LHCN-M2 (cell line): ENCODE data around the gene IL1RL2. TPM values are rescaled to one million over a fixed set of nuclear protein-coding genes. Genes with fewer than 3 reads are reported as not detected.

Experiments used
- DNase-seq: peaks from one replicate; pipeline ENCODE4 v3.0.0-alpha.2; 2012; ENCODE audit warnings: low read depth
- polyA plus RNA-seq: library from polyadenylated mRNA; unstranded; fragments of >200 nt; gene quantifications from one replicate; pipeline ENCODE4 v1.2.1, GENCODE V29; 2012; ENCODE audit warnings: missing spikeins
- total RNA-seq: library from RNA; depleted of rRNA; stranded (reverse); fragments of >200 nt; gene quantifications from 2 replicates; pipeline ENCODE4 v1.2.3, GENCODE V29; 2014; rRNA removed

The IL1RL2 gene
- 0.57 and 1.2 TPM in 2 replicates for total RNA-seq
- 0.23 TPM for polyA plus RNA-seq

DNA sequence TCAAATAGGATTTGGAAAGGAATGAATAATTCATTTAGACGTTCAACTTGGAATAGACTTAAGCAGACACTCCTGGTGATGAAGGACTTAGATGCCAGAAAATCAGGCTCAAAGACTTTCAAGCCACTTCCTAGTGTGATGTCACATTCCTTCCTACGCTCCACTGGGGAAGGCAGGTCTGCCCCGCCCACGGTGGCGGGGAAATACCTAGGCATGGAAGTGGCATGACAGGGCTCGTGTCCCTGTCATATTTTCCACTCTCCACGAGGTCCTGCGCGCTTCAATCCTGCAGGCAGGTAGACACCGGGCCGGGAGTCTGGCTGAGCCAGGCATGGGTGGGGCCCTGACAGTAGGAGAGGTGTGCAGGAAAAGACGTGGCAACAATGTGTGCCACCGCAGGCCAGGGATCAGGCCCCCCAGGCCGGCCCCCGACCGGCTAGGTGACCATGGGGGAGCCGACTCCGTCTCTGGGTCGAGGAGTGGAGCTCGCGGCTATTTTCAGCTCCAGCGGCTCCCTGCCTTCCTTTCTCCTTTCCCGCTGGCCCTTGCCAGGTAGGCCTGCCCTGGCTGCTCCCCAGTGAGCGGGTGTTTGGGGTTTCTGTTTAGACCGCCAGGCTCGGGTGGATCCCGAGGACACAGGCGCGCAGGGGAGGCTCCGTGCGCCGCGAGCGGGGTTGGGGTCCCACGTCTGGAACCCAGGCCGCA lies at the start of gene IL1RL2:
Gene IL1RL2 (plus strand): TSS at position 233 of the 705 bp plus-strand sequence. CDS start 845 bp downstream, outside the sequence.
- DNase-seq = no peak

DNA sequence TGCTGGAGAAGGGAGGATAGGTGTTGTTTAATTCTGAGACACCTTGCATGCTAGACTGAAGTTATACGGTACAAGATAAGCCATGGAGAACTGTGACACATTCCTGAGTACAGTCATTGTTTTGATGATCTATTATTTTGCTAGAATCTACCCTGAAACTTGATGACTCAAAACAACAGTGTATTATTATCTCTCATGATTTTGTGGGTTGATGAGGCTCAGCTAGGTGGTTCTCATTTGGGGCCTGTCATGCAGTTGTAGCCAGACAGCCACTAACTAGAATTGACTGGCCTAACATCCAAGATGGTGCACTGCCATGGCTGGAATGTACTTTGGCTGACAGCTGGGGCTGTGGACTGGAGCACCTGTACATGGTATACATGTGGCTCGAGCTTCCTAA lies 49.7 kb upstream of the IL1RL2 start:
- no peak for DNase-seq

DNA sequence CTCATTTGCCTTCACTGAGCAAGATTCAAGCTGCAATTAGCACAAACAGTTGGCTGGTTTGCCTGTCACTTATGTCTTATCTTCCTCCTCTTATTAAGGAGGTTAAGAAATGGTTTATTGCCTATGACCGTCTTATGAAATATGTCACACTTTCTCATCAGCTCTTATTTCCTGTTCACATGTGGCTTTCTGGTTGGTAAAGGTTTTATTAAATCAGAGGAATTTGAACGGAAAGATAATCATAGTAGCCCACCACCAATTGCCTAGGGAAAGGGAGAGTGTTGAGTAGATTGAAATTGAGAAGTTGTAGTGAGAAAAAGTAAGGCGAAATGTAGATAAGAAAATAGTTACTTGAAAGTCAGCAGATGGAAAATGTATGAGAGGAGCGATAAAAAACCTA lies 48.5 kb upstream of the IL1RL2 start:
- no peak for DNase-seq

DNA sequence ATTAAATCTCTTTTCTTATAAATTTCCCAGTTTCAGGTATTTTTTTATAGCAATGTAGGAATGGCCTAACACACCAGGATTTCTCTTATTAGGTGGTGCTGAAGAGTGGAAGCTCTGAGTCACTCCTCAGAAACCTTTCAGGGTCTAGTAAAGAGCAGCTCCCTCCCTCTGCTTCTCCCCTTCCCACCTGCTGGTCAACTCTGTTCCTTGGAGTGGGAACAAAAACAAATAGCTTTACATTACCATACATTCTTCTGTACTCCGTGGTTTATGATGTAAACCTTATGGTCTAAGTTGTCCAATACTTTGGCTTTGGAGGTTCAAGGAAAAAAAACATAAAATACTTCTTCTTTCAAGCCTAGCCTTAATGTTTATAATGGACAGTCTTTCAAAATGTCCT lies 47.0 kb upstream of the IL1RL2 start:
- no peak for DNase-seq

DNA sequence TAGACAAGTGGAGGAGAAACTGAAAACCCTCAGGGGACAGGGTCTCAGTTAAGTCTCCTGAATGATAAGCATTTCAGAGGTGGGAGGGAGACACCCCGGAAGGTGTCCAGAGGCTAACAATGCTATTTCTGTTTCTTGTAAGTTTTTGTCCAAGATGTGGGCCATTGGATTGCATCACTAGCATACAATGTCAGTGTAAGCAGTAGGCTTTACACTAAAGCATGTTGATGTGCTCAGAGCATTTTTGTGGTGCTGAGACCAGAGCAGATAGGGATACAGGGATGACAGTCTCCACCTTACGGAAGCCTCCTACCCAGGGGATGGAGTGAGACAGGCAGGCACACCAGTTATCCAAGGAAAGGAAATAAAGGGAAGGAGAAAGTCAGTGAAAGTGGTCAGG lies 46.4 kb upstream of the IL1RL2 start:
- DNase-seq = no peak

DNA sequence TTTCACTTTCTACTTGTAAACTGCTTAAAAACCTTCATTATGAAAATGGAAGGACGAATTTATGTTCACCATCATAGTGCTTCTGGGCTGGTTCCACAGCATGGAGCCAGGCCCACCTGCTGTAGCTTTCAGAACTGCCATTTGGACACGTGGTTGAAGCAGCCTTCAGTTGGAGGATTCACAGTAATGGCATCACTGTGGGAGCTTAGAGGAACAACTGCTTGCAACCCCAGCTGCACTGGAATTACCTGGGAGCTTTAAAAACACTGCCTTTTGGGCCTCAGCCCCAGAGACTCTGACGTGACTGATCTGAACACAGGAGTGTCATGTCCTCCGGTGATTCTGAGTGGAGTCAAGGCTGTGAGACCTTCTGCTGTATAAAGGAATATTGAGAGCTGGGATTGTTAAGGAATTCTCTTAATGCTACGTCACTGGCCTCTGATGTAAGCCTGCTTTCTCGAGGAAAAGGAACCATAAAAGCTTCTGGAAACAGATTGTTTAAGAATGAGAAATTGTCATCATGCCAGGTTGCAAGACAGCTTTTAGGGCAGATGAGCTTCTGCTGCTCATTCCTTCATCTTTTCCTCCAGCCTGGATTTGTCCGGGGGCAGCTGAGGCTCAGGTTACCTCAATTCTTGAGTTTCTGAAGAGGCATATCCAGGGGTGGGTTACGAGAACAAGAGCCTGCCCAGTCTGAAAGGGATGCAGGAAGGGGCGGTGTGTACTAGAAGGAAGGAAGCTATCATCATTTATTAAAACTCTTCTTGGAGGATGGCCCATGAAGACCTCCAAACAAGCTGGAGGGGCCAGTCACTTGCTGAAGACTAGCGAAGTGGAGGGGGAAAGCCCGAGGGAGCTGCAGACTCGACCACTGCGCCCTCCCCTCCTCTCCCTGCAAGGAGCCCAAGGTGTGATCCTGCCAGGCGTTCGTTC lies 45.5 kb upstream of the IL1RL2 start:
- DNase-seq = peak; percentile 68

DNA sequence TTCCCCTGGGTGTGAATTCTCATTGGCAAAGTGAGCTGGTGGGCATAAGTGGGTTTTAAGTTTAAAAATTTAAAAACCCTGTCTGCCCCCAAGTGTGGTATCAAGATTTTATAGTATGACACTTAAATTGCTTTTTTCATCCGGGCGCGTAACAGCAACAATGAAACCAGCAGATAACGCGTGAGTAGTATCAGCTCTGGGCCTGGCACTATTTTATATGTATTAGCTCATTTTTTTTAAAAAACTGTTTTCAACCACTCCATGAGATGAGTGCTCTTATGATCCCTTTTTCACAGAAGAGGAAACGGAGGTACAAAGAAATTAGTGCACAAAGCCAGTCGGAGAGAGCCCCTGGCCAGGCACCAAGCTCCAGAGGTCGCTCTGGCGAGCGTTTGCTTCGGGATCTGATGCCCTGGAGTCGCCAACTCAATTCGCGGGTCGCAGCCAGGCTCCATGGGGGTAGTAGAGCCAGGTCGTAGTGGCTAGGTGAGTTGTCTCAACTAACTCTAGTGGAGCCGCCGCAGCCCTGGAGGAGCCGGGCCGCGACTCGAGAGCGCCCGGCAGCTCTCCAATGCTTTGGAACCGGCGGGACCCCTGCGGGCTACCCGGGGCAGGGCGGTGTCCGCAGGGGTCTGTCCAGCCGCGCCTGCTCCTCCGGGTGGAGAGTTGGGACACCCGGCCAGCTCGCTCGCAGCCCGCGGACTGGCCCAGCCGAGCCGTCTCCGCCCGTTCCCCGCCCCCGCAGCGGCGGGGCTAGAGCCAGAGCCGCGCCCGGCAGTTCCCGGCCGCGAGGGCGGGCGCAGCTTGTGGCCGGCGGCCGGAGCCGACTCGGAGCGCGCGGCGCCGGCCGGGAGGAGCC lies 44.6 kb upstream of the IL1RL2 start, which contains the start of gene IL1R1:
Gene IL1R1 (plus strand): TSS at position 777 of the 859 bp plus-strand sequence. CDS start 14,979 bp downstream, outside the sequence.
- peak; percentile 70 for DNase-seq

DNA sequence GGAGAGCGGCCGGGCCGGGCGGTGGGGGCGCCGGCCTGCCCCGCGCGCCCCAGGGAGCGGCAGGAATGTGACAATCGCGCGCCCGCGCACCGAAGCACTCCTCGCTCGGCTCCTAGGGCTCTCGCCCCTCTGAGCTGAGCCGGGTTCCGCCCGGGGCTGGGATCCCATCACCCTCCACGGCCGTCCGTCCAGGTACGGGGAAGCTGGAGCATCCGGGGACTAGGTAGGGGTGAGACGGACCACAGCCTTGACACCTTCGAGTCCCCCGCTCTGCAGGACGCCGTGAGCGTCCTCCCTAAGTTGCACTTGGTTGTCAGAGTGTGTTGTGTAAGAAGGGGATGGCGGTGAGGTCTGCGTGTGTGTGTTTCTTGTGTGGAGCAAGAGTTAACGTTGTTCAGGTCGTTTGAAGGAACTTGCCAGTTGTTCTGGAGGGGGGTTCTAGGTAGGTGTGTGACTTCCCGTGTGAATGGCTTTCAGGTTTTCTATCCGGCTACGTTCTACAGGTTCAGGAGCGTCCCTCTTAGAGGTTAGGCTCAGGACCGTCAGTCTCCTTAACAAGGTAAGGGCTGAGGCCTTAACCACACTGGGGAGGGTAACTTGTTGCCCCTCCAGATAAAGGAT lies 43.9 kb upstream of the IL1RL2 start:
- DNase-seq = no peak

DNA sequence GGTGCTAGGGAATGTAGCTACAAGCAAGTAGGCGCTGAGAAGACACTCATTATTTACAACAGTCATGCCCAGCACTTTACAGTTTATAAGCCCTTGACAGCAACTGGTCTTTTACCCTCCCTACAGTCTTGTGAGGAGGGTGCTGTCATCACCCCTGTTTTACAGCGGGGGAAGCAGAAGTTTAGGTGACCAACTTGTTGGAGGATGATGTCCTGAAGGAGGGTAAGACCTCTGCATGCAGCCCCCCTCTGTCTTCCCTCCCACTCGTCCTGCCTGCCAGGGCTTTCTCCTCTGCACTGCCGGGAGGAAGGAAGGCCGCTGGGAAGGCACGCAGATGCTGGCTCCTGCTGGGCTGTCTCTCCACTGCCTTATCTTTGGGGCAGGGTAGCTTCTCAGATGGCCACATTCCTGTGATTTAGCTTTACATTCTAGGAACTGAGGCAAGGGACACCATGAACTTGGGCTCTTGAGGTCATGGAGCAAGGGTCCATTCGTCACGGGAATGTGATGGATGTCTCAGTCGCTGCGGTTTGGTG lies 43.3 kb upstream of the IL1RL2 start:
- no peak for DNase-seq

DNA sequence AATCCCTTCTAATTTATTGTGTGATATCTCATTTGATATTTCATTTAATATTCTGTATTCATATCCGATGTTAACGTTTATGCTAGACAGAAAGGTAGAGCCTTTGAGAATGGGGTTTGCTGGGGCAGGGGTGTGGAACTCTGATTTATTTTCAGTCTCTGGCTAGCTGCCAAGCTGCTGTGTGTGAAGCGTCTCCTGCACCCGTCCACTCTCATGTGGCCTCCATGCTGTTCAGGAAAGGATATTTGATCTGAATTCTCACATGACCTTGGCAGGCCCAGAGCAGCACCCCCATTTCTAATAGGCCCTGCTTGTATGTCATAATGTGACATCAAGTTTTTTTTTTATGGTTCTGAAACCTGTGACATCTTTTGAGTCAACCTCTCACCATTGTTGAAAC lies 42.7 kb upstream of the IL1RL2 start:
- no peak for DNase-seq

DNA sequence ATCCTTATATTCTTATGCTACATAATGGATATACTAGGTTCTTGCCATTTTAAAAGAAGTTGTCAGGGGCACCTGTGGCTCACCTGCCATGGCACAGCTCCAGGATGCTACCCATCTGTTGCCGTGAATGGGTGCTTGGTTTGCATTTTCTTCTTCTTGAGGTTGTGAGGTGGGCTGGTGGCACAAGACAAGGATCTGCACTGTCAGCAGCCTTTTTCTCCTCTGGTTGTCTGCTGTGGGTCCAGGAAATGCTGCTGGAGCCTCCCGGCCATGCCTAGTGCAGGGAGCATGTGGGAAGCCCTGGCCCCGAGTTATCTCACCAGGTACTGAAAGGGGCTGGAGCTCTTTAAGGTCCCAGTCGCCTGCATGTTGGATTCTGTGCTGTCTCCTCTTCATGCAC lies 41.7 kb upstream of the IL1RL2 start:
- no peak for DNase-seq

DNA sequence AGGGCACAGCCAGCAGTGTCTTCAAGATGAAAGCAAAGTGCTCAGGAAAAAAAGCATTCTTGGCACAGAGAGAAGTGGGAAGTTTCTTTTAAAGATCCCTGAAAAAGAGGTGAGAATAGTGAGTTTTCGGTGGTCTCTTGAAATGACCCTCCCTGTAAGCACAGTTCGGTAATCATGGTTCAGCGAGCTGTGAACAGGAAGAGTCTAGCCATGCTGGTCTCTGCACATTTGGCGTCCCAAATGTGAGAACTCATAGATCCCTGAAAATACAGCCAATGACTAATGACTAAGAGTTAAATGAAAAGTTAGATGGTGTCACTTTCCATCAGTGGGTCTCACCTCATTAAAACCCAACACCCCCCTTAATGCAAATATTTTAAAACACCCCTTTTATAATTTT lies 40.9 kb upstream of the IL1RL2 start:
- DNase-seq = no peak

DNA sequence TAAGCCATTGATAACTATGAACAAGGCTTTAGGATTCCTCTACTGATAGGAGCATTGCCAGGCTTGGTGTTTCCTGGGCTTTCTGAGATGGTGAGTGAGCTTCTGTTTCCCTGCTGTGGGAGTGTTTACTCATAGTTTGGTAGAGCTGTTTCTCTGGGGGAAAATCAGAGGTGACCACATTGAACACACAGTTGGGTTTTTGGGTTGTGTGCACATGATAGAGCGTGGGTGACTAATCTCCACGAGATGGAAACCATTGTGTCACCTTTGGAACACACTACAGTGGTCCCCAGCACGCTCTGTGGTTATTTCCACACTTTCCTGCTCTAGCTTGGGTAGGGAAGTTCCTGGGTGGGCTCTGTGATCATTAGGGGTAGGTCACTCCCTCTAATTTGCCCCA lies 38.9 kb upstream of the IL1RL2 start:
- peak; percentile 65 for DNase-seq

DNA sequence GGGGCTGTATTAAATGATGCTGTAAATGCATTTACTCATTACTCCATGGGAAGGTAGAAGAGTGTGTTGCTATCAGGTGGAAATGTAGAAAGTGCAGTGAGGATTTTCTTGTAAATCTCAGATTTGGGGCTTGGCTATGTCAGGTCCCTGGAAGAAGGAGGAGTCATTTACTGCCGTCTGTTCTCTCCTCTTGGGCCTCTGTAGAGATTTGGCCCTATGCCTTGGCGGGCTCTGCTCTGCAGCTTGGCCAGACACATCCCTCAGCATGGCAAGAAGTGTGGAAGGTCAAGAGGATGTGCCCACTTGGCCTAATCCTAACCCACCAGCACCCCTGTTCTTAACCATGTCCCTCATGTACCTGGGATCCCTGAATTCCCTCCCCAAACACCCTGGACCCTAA lies 37.6 kb upstream of the IL1RL2 start:
- DNase-seq = no peak

DNA sequence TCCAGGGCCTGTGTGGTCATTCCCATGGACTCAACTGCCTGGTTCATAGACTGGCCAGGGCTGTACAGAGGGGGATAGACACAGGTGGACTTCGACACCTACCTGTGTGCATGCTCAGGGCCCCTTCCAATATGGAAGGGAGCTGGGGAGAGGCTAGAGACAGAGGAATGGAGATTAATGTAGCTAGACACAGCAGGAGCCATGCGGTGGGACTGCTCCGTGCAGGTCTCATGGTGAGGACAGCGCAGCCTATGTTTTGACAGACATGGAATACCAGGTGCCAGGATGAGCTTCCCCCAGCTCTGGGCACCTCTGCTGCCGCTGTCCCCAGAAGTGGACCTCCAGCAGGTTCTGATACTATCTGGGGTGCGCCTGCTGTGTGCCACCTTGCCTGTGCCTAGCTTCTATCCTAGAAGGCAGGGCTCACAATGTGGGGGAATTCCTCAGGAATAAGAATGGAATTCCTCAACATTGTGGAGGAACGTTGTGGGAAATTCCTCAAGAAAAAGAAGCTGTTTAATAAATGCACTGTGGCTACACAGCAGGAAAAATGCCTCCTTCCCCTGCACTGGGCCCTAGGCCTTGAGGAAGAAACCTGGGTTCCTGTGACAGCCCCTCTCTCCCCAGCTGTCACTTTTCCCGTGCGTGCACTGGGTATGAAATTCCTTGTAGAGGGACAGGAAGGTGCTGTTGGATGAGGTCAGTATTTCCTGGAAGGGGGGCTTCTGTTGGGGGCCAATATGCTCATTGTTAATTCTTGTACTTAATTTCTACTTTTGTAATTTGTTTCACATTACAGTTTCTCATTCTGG lies 37.0 kb upstream of the IL1RL2 start:
- no peak for DNase-seq

DNA sequence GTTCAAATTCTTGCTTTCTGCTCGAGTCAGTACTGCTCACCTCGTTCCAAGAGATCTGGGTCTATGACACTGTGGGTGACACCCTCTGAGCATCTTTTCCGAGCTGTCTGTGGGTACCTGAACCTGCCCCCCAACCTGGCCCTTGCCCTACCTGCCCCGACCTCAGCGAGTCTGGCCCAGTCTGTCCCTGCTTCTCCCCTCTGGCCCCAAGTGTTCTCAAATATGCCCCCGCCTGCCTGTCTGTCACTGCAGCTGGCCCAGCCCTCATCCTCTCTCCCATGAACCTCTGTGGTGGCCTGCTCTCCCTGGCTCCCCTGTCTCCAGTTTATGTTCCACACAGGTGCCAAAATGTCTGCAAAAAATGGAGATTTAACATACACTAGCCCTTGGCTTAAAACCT lies 32.5 kb upstream of the IL1RL2 start:
- DNase-seq = no peak

DNA sequence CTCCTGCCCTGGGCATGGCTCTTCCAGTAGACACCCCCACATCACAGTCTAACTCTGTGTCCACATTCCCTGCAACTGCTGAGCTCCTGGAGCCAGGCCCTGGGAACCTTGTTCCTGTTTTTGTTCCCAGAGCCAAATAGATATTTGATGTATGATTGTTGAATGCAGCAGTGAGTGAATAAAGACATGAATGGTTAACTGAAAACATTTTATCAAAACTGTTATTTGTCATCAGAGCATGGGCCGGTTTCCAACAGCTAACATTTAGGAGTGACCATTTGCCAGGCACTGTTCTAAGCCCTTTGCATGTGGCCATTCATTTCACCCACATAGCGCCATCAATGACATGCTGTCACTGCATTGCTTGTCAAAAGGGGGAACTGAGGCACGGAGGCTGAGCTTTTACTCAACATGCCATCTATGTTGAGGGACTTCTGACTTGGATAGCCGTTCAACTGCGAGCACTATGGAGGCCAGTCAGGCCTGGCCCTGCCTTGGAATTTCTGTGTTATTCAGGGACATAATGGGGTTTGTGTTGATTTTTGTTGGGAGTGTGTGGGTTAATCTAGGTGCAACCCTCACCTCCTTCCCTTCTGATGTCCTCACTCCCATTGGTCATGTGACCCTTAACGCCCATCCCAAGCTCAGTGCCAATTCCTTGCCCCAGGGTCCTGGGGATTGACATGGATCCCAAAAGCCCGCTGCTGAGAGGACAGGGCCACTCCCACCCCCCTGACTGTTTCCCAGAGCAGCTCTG lies 31.7 kb upstream of the IL1RL2 start:
- no peak for DNase-seq

DNA sequence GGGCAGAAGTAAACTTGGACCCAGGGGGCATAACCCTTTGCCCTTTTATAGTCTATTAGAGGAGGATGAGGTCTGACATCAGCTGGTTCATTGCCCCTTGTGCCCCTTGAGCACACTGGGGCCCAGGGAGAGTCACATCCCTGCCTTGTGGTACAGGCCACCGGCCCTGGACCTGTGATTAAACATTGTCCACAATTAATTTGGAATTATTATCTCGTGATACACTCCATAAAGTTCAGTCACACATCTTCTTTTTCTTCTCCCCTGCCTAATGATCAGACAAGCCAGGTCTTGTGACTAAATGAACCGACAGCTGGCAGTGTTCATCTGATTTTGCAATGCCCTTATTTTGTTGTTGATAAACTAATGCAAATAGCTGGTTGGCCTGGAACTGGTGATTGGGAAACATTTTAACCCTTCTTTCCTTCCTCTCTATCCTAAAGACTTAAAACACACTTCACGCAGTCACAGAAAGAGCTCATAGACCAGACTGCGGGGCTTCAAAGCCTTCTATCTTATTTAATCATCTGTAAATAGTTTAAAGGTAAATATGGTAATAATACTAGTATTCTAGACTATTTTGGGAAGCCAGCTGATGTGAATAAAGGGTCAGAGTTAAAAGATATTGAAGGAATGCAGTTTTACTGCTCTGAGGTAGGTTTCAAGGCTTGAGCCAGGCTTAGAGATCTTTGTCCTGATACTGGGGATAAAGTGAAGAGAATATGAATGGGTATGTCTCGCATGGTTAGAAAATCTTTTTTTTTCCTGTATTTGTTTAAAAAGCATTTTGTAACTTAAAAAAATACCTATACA lies 30.9 kb upstream of the IL1RL2 start:
- peak; percentile 84 for DNase-seq
